Skeletal muscle tissue (tissue), 4 donors: ENCODE results near the gene RPL31. TPM values are rescaled to one million over a fixed set of nuclear protein-coding genes. Genes with fewer than 3 reads are reported as not detected.

Experiments used
- H3K27ac ChIP-seq: one replicate; pipeline ENCODE4 v1.7.0; 2013; ENCODE audit warnings: mild to moderate bottlenecking, low read depth, low read length, inconsistent platforms
- H3K27me3 ChIP-seq, 3 donors: one replicate each; pipeline ENCODE4 v1.7.0; 2013; ENCODE audit warnings: low read length in 3 of 3; ENCODE audit not compliant: control insufficient read depth in 3 of 3, insufficient read depth in 3 of 3
- H3K36me3 ChIP-seq, 3 donors: one replicate each; pipeline ENCODE4 v1.7.0; 2013; ENCODE audit warnings: low read length in 3 of 3; ENCODE audit not compliant: control insufficient read depth in 3 of 3, insufficient read depth in 3 of 3
- H3K4me1 ChIP-seq, 3 donors: one replicate each; pipeline ENCODE4 v1.7.0; 2013; ENCODE audit warnings: low read length in 3 of 3, mild to moderate bottlenecking in 3 of 3; ENCODE audit not compliant: control insufficient read depth in 3 of 3, insufficient read depth in 3 of 3
- H3K4me3 ChIP-seq, 3 donors: one replicate each; pipeline ENCODE4 v1.7.0; 2013; ENCODE audit warnings: low read length in 3 of 3
- H3K9ac ChIP-seq, 3 donors: one replicate each; pipeline ENCODE4 v1.7.0; 2013; ENCODE audit warnings: low read length in 3 of 3, mild to moderate bottlenecking in 3 of 3, moderate library complexity in 2 of 3, low read depth in 1 of 3
- H3K9me3 ChIP-seq, 3 donors: one replicate each; pipeline ENCODE4 v1.7.0; 2013; ENCODE audit warnings: low read length in 3 of 3; ENCODE audit not compliant: control insufficient read depth in 3 of 3
- total RNA-seq: library from RNA; depleted of rRNA; stranded (reverse); fragments of >200 nt; gene quantifications from one replicate; pipeline ENCODE4 v1.2.3, GENCODE V29; 2014
- donor health status: Osteomylitis.

Gene RPL31
- total RNA-seq, result 1,432 TPM

DNA sequence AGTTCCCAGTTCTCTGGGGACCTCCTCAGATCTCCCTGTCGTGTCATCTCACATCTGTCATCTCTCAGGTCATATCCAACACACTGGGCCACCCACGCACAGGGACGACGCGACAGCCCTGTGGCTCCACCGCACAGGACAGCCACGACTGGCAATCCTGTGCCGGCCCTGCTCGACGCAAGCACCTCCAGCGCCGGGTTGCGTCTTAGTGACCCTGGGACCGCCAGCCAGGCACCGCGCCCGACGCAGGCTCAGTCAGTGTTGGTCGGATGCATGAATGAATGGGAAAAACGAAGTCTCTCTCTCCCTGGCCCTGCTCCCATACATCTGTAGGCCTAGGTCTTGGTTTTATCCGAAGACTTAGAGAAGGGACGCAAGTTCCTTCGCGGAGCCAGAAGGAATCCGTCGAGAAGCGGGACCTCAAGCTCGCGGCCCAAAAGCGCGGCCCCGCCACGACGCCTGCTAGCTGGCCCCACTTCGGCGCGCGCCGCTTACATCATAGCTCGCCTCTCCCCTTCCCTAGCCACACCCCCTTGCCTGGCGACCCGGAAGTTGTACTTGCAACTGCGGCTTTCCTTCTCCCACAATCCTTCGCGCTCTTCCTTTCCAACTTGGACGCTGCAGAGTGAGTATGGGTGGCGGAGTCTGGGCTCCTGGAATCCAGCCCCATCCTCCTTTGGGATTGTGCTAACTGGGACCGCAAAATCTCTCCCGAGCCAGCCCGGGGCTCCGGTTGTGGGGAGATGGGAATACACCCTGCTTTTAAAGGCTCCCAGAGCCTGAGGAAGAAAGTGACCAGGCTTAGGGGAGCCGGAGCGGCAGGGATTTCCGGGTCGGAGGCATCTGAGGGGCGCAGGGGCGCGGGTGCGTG lies at the start of gene RPL31:
Gene RPL31 (plus strand): TSS at position 599 of the 871 bp plus-strand sequence. CDS start 413 bp downstream, outside the sequence.
- Histone ChIP-seq H3K36me3 (peaks cover 27 to 36% (median 35%) of the 10 kb centered on the region in 3 donors), H3K4me3 (peak within 1 kb of the TSS; percentile 92 to 95 (median 95)), H3K4me1 (peaks cover 14 to 25% (median 22%) of the 10 kb centered on the region in 3 donors), H3K27me3 (no peaks in the 10 kb centered on the region), H3K27ac (peak within 1 kb of the TSS; percentile 83), H3K9me3 (no peaks in the 10 kb centered on the region), H3K9ac (peak within 1 kb of the TSS; percentile 78 to 96 (median 93))

DNA sequence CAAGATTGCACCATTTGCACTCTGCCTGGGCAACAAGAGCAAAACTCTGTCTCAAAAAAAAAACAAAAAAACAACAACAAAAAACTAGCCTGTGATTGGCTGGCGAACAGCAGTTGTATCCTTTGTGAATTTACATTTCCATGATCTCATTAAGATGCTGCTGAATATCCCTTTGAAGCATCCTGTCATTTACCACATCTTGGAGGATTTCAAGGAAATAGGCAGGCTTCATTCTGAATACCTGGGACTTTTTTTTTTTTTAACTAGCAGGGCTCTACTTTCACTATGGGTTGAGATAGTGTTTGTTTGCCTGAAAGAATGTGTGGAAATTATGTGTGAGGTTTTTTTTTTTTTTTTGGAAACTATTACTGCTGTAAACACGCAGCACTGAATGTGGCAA lies 49.6 kb upstream of the RPL31 start:
- H3K27me3 ChIP-seq, result no peaks in the 10 kb centered on the region
- peaks cover 0 to 6% (median 0%) of the 10 kb centered on the region in 3 donors for H3K36me3 ChIP-seq
- H3K9me3 ChIP-seq, result no peaks in the 10 kb centered on the region
- no peak overlapping the region for H3K4me3 ChIP-seq
- H3K27ac ChIP-seq, result no peak overlapping the region
- H3K9ac ChIP-seq, result no peak overlapping the region
- H3K4me1 ChIP-seq, result peaks cover 0 to 4% (median 2%) of the 10 kb centered on the region in 3 donors

DNA sequence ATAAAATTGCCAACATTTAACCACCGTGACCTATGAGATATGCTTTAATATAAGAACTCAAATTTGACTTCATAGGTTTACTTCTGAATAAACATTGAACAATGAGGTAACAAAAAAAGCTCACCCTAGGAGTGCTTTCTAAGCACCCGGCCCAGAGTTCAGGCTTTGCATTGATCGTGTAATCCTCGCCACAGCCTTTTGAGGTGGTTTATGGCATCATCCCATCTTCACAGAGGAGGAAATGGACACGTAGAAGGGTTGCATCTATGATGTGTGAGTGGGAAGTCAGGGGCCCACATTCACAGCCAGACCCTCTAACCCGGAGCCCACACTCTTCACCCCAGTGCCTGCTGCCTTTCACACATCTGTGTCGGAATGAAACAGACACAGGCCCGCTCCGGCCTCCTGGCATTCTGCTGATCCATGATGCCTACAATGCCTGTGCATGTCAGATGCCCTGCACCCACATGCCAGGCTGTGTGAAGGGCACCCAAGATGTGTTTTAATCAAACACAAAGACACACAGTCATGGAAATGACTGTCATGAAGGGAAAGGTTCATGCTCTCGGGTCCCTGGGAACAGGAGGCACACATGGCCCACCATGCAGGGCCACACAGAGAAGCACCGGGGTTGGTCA lies 48.6 kb upstream of the RPL31 start:
- Histone ChIP-seq H3K4me3 (no peak overlapping the region), H3K9ac (no peak overlapping the region), H3K36me3 (peaks cover 0 to 6% (median 0%) of the 10 kb centered on the region in 3 donors), H3K27me3 (no peaks in the 10 kb centered on the region), H3K27ac (no peak overlapping the region), H3K9me3 (no peaks in the 10 kb centered on the region), H3K4me1 (peaks cover 8 to 12% (median 9%) of the 10 kb centered on the region in 3 donors)

DNA sequence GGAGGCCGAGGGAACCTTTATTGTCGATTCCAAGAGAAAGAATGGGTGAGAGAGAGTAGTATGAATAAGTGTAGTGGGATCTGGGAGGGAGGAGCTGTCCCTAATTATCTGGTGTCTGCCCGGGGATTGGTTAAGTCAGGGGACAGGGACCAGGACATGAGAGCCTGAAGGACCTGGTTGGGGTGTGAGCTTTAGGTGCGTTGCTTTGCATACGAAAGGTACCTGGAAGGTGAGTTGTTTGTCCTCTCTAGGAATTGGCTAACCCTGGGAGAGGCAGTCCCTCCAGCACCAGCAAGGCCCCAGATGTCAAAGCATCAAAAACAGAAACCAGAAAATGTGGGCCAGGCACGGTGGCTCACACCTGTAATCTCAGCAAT lies 48.1 kb upstream of the RPL31 start:
- no peak overlapping the region for H3K9ac ChIP-seq
- peaks cover 9 to 15% (median 9%) of the 10 kb centered on the region in 3 donors for H3K4me1 ChIP-seq
- no peaks in the 10 kb centered on the region for H3K9me3 ChIP-seq
- H3K27me3 ChIP-seq, result no peaks in the 10 kb centered on the region
- H3K36me3 ChIP-seq, result peaks cover 0 to 5% (median 0%) of the 10 kb centered on the region in 3 donors
- no peak overlapping the region for H3K4me3 ChIP-seq
- H3K27ac ChIP-seq, result no peak overlapping the region

DNA sequence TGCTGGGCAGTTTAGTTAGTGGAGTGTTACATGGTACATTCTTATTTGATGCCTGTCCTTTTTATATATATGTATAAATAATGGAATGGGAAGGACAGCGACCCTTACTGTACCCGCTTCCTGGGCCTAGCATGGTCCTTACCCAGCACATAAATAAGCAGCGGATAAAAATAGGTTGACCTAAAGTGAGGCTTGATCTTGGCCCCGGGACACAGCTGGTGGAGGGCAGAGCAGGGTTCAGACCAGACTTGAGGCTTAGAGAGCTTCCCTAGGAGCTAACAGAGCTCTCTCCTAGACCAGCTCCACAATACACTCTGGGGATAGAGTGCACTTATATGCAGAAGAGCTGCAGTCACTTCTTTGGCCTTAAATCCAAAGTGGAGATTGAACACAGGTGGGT lies 46.9 kb upstream of the RPL31 start:
- no peak overlapping the region for H3K27ac ChIP-seq
- H3K9ac ChIP-seq, result no peak overlapping the region
- H3K4me1 ChIP-seq, result peaks cover 9 to 15% (median 9%) of the 10 kb centered on the region in 3 donors
- no peak overlapping the region for H3K4me3 ChIP-seq
- H3K36me3 ChIP-seq, result no peaks in the 10 kb centered on the region
- H3K27me3 ChIP-seq, result no peaks in the 10 kb centered on the region
- no peaks in the 10 kb centered on the region for H3K9me3 ChIP-seq

- Histone ChIP-seq H3K4me1 (peaks cover 9 to 15% (median 14%) of the 10 kb centered on the region in 3 donors), H3K9me3 (no peaks in the 10 kb centered on the region), H3K9ac (no peak overlapping the region), H3K27me3 (no peaks in the 10 kb centered on the region), H3K27ac (no peak overlapping the region), H3K4me3 (no peak overlapping the region), H3K36me3 (no peaks in the 10 kb centered on the region)
These were observed 46.0 kb upstream of the RPL31 start for GRCh38 chr2:100956081-100956480.

DNA sequence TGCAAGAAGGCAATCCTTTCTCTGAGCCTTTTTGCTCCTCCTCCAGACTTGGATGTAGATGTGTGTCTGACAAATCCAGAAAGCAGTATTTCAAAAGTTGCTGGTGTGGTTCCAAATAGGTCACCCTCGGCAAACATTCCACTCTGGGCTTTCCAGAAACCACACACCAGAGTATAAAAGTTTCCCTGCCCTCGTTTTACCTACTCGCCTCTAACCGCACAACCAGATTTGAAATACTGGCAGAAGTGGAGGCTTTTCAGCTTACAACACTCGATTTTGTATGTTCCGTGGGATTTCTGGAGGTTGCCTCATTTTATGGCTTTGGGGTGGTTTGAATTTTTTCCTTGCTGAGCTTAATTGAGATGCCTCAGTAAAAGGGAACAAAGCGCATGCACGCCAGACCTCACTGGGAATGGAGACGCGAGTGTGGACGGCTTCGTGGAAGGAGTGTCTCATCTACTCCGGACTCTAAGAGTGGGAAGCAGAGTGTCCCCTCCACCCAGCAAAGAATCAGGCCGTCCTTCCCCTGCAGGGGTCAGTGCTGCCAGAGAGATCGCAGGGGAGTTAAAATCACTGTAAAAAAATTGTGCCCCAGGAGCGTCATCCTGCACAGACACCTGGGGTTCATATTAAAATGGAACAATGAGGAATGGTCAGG lies 44.0 kb upstream of the RPL31 start:
- peak overlapping the region in 2 of 3 donors; percentile 11 to 38 for H3K9ac ChIP-seq
- no peaks in the 10 kb centered on the region for H3K36me3 ChIP-seq
- no peaks in the 10 kb centered on the region for H3K9me3 ChIP-seq
- H3K4me1 ChIP-seq, result peaks cover 11 to 20% (median 15%) of the 10 kb centered on the region in 3 donors
- no peak overlapping the region for H3K27ac ChIP-seq
- H3K27me3 ChIP-seq, result no peaks in the 10 kb centered on the region
- H3K4me3 ChIP-seq, result peak overlapping the region in 1 of 3 donors; percentile 54

DNA sequence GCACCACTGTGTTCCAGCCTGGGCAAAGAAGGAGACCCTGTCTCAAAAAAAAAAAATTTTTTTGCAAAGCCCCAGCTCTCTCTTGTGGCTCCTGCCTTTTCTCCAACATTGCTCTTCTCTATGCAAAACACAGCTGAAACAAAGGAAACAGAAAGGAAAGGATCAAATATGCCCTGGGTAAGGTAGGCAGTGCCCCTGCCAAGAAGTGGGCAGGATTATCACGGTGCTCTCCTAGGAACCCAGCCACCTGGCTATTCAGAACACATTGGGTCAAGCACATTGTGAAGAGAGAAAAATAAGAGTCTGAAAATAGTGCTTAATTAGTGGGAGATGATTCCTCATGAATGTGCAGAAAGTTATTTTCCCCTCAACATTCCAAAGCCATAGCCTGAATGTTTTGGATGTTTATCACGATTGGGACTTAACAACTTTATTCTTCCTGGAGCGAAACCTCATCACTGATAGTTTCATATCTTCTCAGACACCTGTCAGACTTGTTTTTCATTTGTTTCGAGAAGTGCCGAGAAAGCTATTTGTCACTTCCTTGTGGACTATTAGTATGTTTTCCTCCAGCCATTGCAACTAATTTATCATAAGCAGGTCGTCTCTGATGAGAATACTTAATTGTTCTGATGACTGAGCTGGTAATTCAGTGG lies 42.7 kb upstream of the RPL31 start:
- Histone ChIP-seq H3K27me3 (no peaks in the 10 kb centered on the region), H3K4me3 (no peak overlapping the region), H3K9ac (no peak overlapping the region), H3K36me3 (peaks cover 0 to 1% (median 0%) of the 10 kb centered on the region in 3 donors), H3K27ac (no peak overlapping the region), H3K4me1 (peaks cover 11 to 20% (median 15%) of the 10 kb centered on the region in 3 donors), H3K9me3 (no peaks in the 10 kb centered on the region)

DNA sequence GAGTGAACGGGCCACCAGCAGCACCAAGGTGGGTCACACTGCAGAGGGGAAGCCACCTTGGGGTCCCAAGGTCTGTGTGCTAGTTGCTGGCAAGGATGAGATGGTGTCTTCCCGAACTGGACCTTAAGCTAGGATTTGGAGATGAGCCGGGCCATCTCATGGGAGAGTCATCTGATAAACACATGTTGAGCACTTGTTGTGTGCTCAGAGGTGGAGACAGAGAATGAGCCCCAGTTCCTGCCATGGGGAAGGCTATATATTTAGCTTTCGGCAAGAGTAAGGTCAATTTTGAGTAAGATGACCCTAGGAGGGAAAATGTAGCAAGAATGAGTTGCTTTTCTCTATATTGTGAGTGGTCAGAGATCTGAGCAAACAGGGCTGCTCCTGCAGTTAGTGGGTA lies 41.4 kb upstream of the RPL31 start:
- Histone ChIP-seq H3K9ac (no peak overlapping the region), H3K9me3 (no peaks in the 10 kb centered on the region), H3K27ac (no peak overlapping the region), H3K36me3 (peaks cover 0 to 5% (median 3%) of the 10 kb centered on the region in 3 donors), H3K4me1 (peaks cover 11 to 20% (median 15%) of the 10 kb centered on the region in 3 donors), H3K4me3 (no peak overlapping the region), H3K27me3 (no peaks in the 10 kb centered on the region)
